Naive thymus-derived CD4-positive, alpha-beta T cell (primary cell): ENCODE data around the gene VWA1. TPM values are rescaled to one million over a fixed set of nuclear protein-coding genes. Genes with fewer than 3 reads are reported as not detected.
"Not testable (repeated sequence)": the region's sequence is repeated elsewhere in the genome, so short reads cannot be mapped to it uniquely, and the experiment has no call there.

Experiments used
- ATAC-seq: fragments of 150-1000 bp; cut with Tn5 transposase; 2 replicates; pipeline ENCODE4 v1.10.0; 2021; ENCODE audit warnings: mild to moderate bottlenecking, moderate library complexity
- CTCF ChIA-PET: fragments of 350-600 bp; sonication (Branson Sonifier 250); formaldehyde crosslinking; loops from one replicate; lab custom pipeline; 2021; ENCODE audit warnings: antibody characterized with exemption; lab: Charles Lee
- POLR2A ChIA-PET: fragments of 350-600 bp; sonication (Branson Sonifier 250); formaldehyde crosslinking; loops from one replicate; lab custom pipeline; 2021; ENCODE audit warnings: antibody characterized with exemption, inconsistent platforms; lab: Charles Lee
- DNase-seq, 9 donors: peaks; one replicate each; pipeline versions ENCODE4 v3.0.0 to v3.0.0-alpha.2; 2020 to 2022; ENCODE audit warnings: mixed read lengths in 1 of 9
- H3K27ac ChIP-seq: one replicate; pipeline ENCODE4 v1.7.0; 2013; ENCODE audit warnings: mild to moderate bottlenecking, low read depth, low read length, moderate library complexity
- H3K27me3 ChIP-seq, 2 donors: one replicate each; pipeline ENCODE4 v1.7.0; 2013; ENCODE audit warnings: low read length in 2 of 2, mild to moderate bottlenecking in 2 of 2, moderate library complexity in 2 of 2; ENCODE audit not compliant: control insufficient read depth in 2 of 2, insufficient read depth in 2 of 2
- H3K36me3 ChIP-seq, 3 experiments: 1 replicate in 2 of 3; 2 replicates in 1 of 3; pipeline ENCODE4 v1.7.0; 2013; ENCODE audit warnings: low read length in 3 of 3, mild to moderate bottlenecking in 3 of 3, moderate library complexity in 1 of 3; ENCODE audit not compliant: insufficient read depth in 3 of 3, control insufficient read depth in 2 of 3
- H3K4me1 ChIP-seq, 2 donors: one replicate each; pipeline ENCODE4 v1.7.0; 2013; ENCODE audit warnings: low read length in 2 of 2, mild to moderate bottlenecking in 2 of 2, moderate library complexity in 1 of 2; ENCODE audit not compliant: control insufficient read depth in 2 of 2, insufficient read depth in 2 of 2
- H3K4me3 ChIP-seq: 2 replicates; pipeline ENCODE4 v1.7.0; 2013; ENCODE audit warnings: mild to moderate bottlenecking, low read length
- H3K9me3 ChIP-seq, 3 experiments: 1 replicate in 2 of 3; 2 replicates in 1 of 3; pipeline ENCODE4 v1.7.0; 2013; ENCODE audit warnings: low read length in 3 of 3; ENCODE audit not compliant: control insufficient read depth in 2 of 3
- H3K27ac Mint-ChIP-seq, 9 donors: one replicate each; pipeline ENCODE4 v1.8.0; 2020 to 2022; ENCODE audit warnings: mixed read lengths in 9 of 9, mild to moderate bottlenecking in 8 of 9, moderate library complexity in 5 of 9, inconsistent platforms in 2 of 9
- H3K27me3 Mint-ChIP-seq, 5 donors: one replicate each; pipeline ENCODE4 v1.8.0; 2021 to 2022; ENCODE audit warnings: mixed read lengths in 5 of 5, mild to moderate bottlenecking in 1 of 5
- H3K36me3 Mint-ChIP-seq, 5 donors: one replicate each; pipeline ENCODE4 v1.8.0; 2020 to 2022; ENCODE audit warnings: mixed read lengths in 5 of 5, mild to moderate bottlenecking in 3 of 5, inconsistent platforms in 1 of 5
- H3K4me1 Mint-ChIP-seq, 7 donors: one replicate each; pipeline ENCODE4 v1.8.0; 2020 to 2022; ENCODE audit warnings: mixed read lengths in 7 of 7, mild to moderate bottlenecking in 3 of 7, inconsistent platforms in 1 of 7
- H3K4me3 Mint-ChIP-seq, 10 donors: one replicate each; pipeline ENCODE4 v1.8.0; 2020 to 2022; ENCODE audit warnings: mild to moderate bottlenecking in 10 of 10, mixed read lengths in 10 of 10, moderate library complexity in 6 of 10, inconsistent platforms in 2 of 10
- H3K9me3 Mint-ChIP-seq, 11 donors: one replicate each; pipeline ENCODE4 v1.8.0; 2020 to 2022; ENCODE audit warnings: mixed read lengths in 11 of 11, mild to moderate bottlenecking in 4 of 11, inconsistent platforms in 1 of 11, moderate library complexity in 1 of 11
- intact Hi-C, 2 donors: fragments of 100-400 bp; cut with micrococcal nuclease; formaldehyde crosslinking; loops; one replicate each; pipeline ENCODE4 v1.15.1; 2023
- polyA plus RNA-seq, 2 donors: library from polyadenylated mRNA; unstranded; fragments of 300-500 nt; fragmentation: Illumina TruSeq; gene quantifications; one replicate each; pipeline ENCODE4 v1.2.3, GENCODE V29; 2021
- total RNA-seq, 6 experiments: library from RNA in 5 of 6; stranded (reverse) in 5 of 6; gene quantifications; 1 replicate in 5 of 6; 2 replicates in 1 of 6; pipeline ENCODE4 v1.2.3 and lab custom pipeline; 2021 to 2026

Gene VWA1
- total and polyA plus RNA-seq, 7 experiments from 2014 or later = 0.15 to 1.2 TPM; not detected in 5

DNA sequence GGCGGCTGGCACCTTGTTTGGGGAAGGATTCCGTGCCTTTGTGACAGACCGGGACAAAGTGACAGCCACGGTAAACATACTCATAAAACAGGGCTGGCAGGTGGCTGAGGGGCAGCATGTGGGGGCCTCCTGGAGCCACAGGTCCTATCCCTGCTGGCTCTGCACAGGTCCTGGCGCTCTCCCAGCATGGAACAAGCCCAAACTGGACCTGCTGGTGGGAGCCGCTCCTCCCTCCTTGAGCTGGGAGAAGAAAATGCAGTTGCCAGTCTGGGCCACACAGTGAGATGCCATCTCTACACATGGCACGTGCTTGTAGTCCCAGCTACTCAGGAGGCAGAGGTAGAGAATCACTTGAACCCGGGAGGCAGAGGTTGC is 16.9 kb downstream of the VWA1 start:
- H3K36me3 ChIP-seq, H3K27ac Mint-ChIP-seq, H3K27me3 Mint-ChIP-seq, H3K4me3 ChIP-seq, CTCF ChIA-PET, H3K9me3 ChIP-seq, H3K27me3 ChIP-seq, H3K4me3 Mint-ChIP-seq, POLR2A ChIA-PET, H3K4me1 ChIP-seq, H3K4me1 Mint-ChIP-seq, H3K27ac ChIP-seq, intact Hi-C loops, ATAC-seq, H3K9me3 Mint-ChIP-seq, H3K36me3 Mint-ChIP-seq, DNase-seq: not testable (repeated sequence)

DNA sequence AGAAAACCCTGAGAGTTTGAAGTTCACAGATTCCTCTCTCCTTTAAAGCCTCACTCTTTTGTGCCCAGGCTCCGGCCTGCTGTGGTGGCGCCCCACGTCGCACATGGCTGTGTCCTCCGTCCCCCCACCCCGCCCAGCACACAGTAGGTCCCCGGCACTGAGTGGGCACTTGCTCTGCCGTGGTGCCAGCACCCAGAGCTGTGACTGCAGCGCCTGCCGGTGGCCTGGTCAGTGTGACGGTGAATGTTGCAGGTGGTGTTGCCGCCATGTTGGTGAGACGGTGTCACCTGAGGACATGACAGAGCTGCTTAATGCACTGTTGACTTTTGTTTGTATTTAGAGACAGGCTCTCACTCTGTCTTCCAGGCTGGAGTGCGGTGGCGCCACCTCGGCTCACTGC is 17.4 kb downstream of the VWA1 start:
- H3K27ac Mint-ChIP-seq = no peak overlapping the region
- no peak for DNase-seq
- Histone ChIP-seq H3K4me1 (no peaks in the 10 kb centered on the region), H3K36me3 (no peaks in the 10 kb centered on the region), H3K27me3 (no peaks in the 10 kb centered on the region), H3K27ac (no peak overlapping the region), H3K9me3 (no peaks in the 10 kb centered on the region), H3K4me3 (no peak overlapping the region)
- ATAC-seq = no peak
- ChIA-PET POLR2A (no interaction called here), CTCF (no interaction called here)
- H3K4me1 Mint-ChIP-seq = no peaks in the 10 kb centered on the region
- H3K9me3 Mint-ChIP-seq = no peaks in the 10 kb centered on the region
- H3K36me3 Mint-ChIP-seq = no peaks in the 10 kb centered on the region
- peaks cover 0 to 6% (median 0%) of the 10 kb centered on the region in 5 donors for H3K27me3 Mint-ChIP-seq
- intact Hi-C loops = no loop called here
- no peak overlapping the region for H3K4me3 Mint-ChIP-seq

DNA sequence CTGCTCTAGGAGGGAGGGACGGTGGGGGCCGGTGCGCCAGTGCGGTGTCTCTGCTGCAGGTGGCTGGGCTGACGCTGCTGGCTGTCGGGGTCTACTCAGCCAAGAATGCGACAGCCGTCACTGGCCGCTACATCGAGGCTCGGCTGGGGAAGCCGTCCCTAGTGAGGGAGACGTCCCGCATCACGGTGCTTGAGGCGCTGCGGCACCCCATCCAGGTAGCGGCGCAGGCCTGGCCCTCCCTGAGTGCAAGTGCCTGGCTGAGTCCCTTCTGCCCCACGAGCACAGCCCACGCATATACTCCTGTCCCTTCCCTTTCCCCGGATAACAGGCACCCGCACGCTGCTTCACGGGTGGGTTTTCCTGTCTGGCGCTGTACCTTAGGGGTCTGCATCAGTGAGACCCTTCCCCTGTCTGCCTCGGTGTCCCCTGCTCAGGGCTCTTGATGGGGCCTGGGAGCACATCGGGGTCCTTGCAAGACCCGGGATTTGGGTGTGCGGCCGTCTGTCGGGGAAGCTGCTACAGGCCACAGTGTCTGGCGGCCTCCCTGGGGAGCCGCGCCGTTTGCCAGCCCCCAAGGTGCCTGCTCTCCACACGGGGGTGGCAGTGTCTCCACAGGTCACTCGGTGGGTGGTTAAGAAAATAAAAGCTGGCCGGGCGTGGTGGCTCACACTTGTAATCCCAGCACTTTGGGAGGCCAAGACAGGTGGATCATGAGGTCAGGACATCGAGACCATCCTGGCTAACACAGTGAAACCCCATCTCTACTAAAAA is 19.0 kb downstream of the VWA1 start:
- POLR2A ChIA-PET, H3K9me3 Mint-ChIP-seq, ATAC-seq, H3K4me3 ChIP-seq, H3K27me3 ChIP-seq, H3K27ac ChIP-seq, H3K27me3 Mint-ChIP-seq, intact Hi-C loops, H3K4me3 Mint-ChIP-seq, H3K4me1 ChIP-seq, DNase-seq, H3K4me1 Mint-ChIP-seq, H3K36me3 ChIP-seq, H3K36me3 Mint-ChIP-seq, H3K27ac Mint-ChIP-seq, H3K9me3 ChIP-seq, CTCF ChIA-PET: not testable (repeated sequence)

DNA sequence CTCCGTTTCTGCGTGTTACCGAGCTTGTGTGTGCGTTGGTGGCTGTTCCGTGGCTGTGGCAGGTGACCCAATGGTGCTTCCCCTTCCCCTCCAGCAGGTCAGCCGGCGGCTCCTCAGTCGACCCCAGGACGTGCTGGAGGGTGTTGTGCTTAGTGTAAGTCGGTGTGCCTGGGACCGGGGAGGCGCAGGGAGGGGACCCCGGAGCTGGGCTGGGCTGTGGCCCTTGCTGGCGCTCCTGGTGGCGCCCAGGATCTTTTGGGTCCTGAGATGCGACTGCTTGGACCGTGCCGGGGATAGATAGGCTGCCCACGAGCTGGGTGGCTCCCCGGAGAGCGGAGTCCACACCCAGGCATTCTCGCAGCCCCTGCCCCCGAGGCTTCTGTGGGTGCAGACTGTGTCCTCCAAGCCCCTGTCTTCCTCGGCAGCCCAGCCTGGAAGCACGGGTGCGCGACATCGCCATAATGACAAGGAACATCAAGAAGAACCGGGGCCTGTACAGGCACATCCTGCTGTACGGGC is 19.9 kb downstream of the VWA1 start:
- intact Hi-C loops = no loop called here
- no peaks in the 10 kb centered on the region for H3K4me1 ChIP-seq
- H3K27me3 ChIP-seq = no peaks in the 10 kb centered on the region
- no peaks in the 10 kb centered on the region for H3K9me3 Mint-ChIP-seq
- H3K36me3 ChIP-seq = no peaks in the 10 kb centered on the region
- no peak overlapping the region for H3K27ac Mint-ChIP-seq
- no peak overlapping the region for H3K4me3 ChIP-seq
- H3K9me3 ChIP-seq = no peaks in the 10 kb centered on the region
- ChIA-PET CTCF (no interaction called here), POLR2A (no interaction called here)
- no peak overlapping the region for H3K27ac ChIP-seq
- DNase-seq (no peak), ATAC-seq (no peak)
- H3K4me1 Mint-ChIP-seq = no peaks in the 10 kb centered on the region
- H3K4me3 Mint-ChIP-seq = no peak overlapping the region
- H3K27me3 Mint-ChIP-seq = no peaks in the 10 kb centered on the region
- no peaks in the 10 kb centered on the region for H3K36me3 Mint-ChIP-seq

DNA sequence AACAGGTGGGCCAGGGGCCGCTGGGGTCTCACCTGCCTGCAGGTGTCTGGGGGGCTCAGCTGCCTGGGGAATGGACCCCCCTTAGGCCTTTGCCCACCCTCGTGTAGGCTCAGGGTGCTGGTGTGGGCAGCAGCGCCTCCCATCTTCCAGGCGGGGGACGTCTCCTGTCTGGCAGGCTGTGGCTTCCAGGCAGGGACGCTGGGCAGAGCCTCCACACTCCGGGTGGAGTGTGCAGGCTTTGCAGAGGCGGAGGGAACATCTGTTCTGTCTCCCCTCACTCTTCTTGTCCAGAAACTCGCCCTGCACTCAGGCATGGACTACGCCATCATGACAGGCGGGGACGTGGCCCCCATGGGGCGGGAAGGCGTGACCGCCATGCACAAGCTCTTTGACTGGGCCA is 20.4 kb downstream of the VWA1 start:
- H3K27ac ChIP-seq, POLR2A ChIA-PET, H3K36me3 ChIP-seq, ATAC-seq, H3K4me3 ChIP-seq, H3K36me3 Mint-ChIP-seq, H3K27me3 ChIP-seq, H3K9me3 ChIP-seq, H3K4me3 Mint-ChIP-seq, H3K4me1 Mint-ChIP-seq, H3K27me3 Mint-ChIP-seq, intact Hi-C loops, H3K4me1 ChIP-seq, H3K9me3 Mint-ChIP-seq, DNase-seq, H3K27ac Mint-ChIP-seq, CTCF ChIA-PET: not testable (repeated sequence)

DNA sequence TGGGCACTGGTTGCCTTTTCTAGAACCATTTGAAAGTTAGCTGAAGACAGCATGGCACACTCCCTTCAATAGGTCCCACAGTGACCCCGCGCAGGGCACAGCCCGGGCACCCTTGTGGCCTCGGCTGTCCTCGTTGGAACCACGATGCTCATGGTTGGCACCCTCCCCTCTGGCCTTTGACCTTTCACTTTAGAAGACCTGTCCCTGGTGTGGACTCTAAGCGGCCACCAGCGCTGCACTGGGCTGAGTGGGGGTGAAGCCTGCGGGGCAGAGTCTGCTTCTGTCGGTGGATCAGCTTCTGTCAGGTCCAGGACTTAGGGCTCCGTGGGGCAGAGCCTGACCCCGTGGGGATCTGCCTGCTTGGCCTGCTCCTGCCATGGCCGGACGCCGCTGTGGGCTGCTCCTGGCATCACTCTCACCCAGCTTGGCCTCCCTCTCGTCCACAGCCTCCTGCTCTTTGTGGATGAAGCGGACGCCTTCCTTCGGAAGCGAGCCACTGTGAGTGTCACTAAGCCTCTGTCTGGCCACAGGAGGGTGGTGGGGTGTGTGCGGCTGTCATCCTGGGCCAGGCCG is 21.3 kb downstream of the VWA1 start:
- POLR2A ChIA-PET, intact Hi-C loops: not testable (repeated sequence)

DNA sequence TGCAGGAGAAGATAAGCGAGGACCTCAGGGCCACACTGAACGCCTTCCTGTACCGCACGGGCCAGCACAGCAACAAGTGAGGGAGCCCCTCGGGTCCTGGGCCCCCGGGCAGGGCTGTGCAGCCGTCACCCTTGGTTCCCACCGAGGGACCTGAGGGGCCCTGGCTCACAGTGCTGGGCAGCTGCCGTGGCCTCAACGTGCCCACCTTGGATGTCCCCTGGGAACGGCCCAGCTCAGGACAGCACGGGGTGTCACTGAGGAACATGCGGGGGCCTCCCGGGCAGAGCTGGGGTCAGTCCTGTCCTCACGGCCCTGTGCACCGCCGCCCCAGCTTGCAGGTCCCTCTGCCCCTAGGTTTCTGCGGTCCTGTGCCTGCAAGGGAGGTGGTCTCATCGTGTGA is 23.7 kb downstream of the VWA1 start:
- H3K36me3 ChIP-seq, H3K27ac ChIP-seq, H3K27me3 ChIP-seq, intact Hi-C loops, DNase-seq, CTCF ChIA-PET, H3K4me3 ChIP-seq, POLR2A ChIA-PET, H3K9me3 Mint-ChIP-seq, H3K9me3 ChIP-seq, H3K4me1 ChIP-seq, H3K27me3 Mint-ChIP-seq, H3K4me3 Mint-ChIP-seq, H3K36me3 Mint-ChIP-seq, ATAC-seq, H3K27ac Mint-ChIP-seq, H3K4me1 Mint-ChIP-seq: not testable (repeated sequence)

More for the DNA sequence above, 21.3 kb downstream of the VWA1 start:
- H3K36me3 ChIP-seq, DNase-seq, H3K9me3 Mint-ChIP-seq, H3K4me1 ChIP-seq, H3K27ac ChIP-seq, H3K27ac Mint-ChIP-seq, H3K36me3 Mint-ChIP-seq, H3K4me1 Mint-ChIP-seq, H3K4me3 ChIP-seq, H3K27me3 ChIP-seq, H3K9me3 ChIP-seq, H3K27me3 Mint-ChIP-seq, CTCF ChIA-PET, ATAC-seq, H3K4me3 Mint-ChIP-seq: not testable (repeated sequence)
